HepG2 (cell line): Measurements from ENCODE around the gene HSPA1B. TPM values are rescaled to one million over a fixed set of nuclear protein-coding genes. Genes with fewer than 3 reads are reported as not detected.

Experiments
- DR1 ChIP-seq: sonication (generic); formaldehyde crosslinking; IDR thresholded peaks from 2 replicates; pipeline ENCODE4 v1.8.0; 2021; ENCODE audit warnings: mild to moderate bottlenecking, missing genetic modification reagents, inconsistent platforms
- KAT7 ChIP-seq: IDR thresholded peaks from 2 replicates; pipeline ENCODE4 v1.6.1; 2018; ENCODE audit warnings: borderline replicate concordance, missing compliant biosample characterization
- NPAS2 ChIP-seq: sonication (generic); formaldehyde crosslinking; IDR thresholded peaks from 2 replicates; pipeline ENCODE4 v1.8.0; 2022; ENCODE audit warnings: mild to moderate bottlenecking, missing genetic modification reagents, borderline replicate concordance
- PAWR ChIP-seq: sonication (generic); formaldehyde crosslinking; IDR thresholded peaks from 2 replicates; pipeline ENCODE4 v1.4.0; 2020; ENCODE audit warnings: missing genetic modification reagents, mild to moderate bottlenecking, borderline replicate concordance
- SNRNP70 ChIP-seq: fragments of 200-400 bp; formaldehyde crosslinking; IDR thresholded peaks from 2 replicates; pipeline ENCODE4 v1.6.1; 2017; ENCODE audit warnings: mild to moderate bottlenecking, low read depth, low read length, moderate library complexity
- SRSF1 ChIP-seq: fragments of 200-400 bp; formaldehyde crosslinking; optimal IDR thresholded peaks from 2 replicates; pipeline ENCODE3; 2017; ENCODE audit warnings: mild to moderate bottlenecking, low read depth, low read length, moderate library complexity
- U2AF2 ChIP-seq: fragments of 200-400 bp; formaldehyde crosslinking; IDR thresholded peaks from 2 replicates; pipeline ENCODE4 v1.6.1; 2017; ENCODE audit warnings: low read depth, mild to moderate bottlenecking, low read length
- ZNF24 ChIP-seq: fragments of 450-650 bp; IDR thresholded peaks from 2 replicates; pipeline ENCODE4 v1.6.1; 2017; ENCODE audit warnings: antibody characterized with exemption, mild to moderate bottlenecking
- ZNF382 ChIP-seq: sonication (generic); formaldehyde crosslinking; IDR thresholded peaks from 2 replicates; pipeline ENCODE4 v1.5.0; 2020; ENCODE audit warnings: missing genetic modification reagents, mild to moderate bottlenecking, borderline replicate concordance
- ZNF761 ChIP-seq: sonication (generic); formaldehyde crosslinking; conservative IDR thresholded peaks from 2 replicates; pipeline ENCODE4 v1.4.0; 2020; ENCODE audit warnings: mild to moderate bottlenecking, missing genetic modification reagents
- ZNF891 ChIP-seq: sonication (generic); formaldehyde crosslinking; IDR thresholded peaks from 2 replicates; pipeline ENCODE4 v1.5.0; 2020; ENCODE audit warnings: mild to moderate bottlenecking, missing genetic modification reagents
- polyA plus RNA-seq, 8 experiments: library from polyadenylated mRNA; depleted of rRNA in 3 of 8; stranded (reverse) in 7 of 8; unstranded in 1 of 8; fragments of >200 nt; fragmentation: Illumina TruSeq in 4 of 8; extraction: Trizol in 4 of 8; gene quantifications; 2 replicates each; pipeline versions ENCODE4 v1.2.1 to v1.2.3, GENCODE V29; 2011 to 2016; ENCODE audit warnings: low read depth in 4 of 8, missing spikeins in 1 of 8, mixed read lengths in 1 of 8; ENCODE audit not compliant: insufficient read depth in 1 of 8
- total RNA-seq, 5 experiments: library from RNA; depleted of rRNA; stranded (reverse); fragments of >200 nt; fragmentation: Illumina TruSeq; extraction: Trizol; gene quantifications; 2 replicates each; pipeline ENCODE4 v1.2.3, GENCODE V29; 2016; ENCODE audit warnings: low read depth in 1 of 5
- TF ChIP-seq, protein P1 (sequence below): sonication (generic); formaldehyde crosslinking; IDR thresholded peaks from 2 replicates; pipeline ENCODE4 v1.4.0; 2020; ENCODE audit warnings: missing genetic modification reagents
- TF ChIP-seq, protein P2 (sequence below): IDR thresholded peaks from 2 replicates; pipeline ENCODE4 v1.6.1; 2016
- TF ChIP-seq, protein P3 (sequence below): sonication (generic); formaldehyde crosslinking; IDR thresholded peaks from 2 replicates; pipeline ENCODE4 v1.4.0; 2020; ENCODE audit warnings: low read depth, mild to moderate bottlenecking, missing genetic modification reagents
- TF ChIP-seq, protein P4 (sequence below): sonication (generic); formaldehyde crosslinking; IDR thresholded peaks from 2 replicates; pipeline ENCODE4 v1.8.0; 2023; ENCODE audit warnings: mild to moderate bottlenecking, missing genetic modification reagents
- TF ChIP-seq, protein P5 (sequence below): sonication (generic); formaldehyde crosslinking; conservative IDR thresholded peaks from 2 replicates; pipeline ENCODE4 v1.8.1; 2023; ENCODE audit warnings: missing genetic modification reagents

Gene HSPA1B
- total and polyA plus RNA-seq, 2 of the 13 experiments (the other 11 are each of a cell fraction or from before 2014, with no cell fraction given) = 26.0 to 186 TPM

DNA sequence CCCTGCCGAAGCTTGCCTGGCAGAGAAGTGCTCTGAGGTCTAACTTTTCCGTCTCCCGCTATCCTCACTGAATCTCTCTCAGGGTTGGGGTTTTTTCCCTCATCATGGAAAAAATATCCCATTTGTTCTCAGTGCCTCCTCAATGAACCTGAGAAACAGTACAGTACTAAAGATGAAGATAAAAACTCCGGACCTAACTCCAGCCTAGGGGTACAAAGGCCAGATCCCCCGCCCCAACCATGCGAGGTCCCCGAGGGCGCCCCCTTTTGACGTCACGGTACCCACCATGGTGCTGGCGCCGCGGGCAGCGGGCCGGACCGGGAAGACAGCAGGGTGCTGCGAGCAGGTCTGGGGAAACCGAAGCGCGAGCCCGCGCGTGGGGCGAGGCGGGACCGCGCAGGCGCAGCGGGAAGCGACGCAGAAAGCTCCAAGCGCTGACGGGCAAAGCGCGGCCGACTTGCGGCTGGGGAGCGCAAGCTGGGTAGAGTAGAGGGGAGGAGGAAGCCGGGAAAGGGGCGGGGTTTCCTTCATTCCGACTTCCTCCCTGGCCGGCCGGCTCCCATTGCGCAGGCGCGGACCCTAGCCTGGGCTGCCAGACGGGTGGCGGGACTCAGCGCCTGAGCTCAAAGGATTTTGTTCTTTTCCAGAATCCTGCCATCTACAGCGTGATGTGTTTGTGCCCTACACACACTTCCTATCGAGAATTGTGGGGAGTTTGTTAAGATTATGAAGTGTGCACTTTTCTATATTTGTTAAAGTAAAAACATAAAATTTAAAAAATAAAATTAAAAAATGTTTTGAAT, 20.9 kb upstream of the HSPA1B start, which contains the start of gene LSM2 (continued):
- TF ChIP-seq, protein P1, sequence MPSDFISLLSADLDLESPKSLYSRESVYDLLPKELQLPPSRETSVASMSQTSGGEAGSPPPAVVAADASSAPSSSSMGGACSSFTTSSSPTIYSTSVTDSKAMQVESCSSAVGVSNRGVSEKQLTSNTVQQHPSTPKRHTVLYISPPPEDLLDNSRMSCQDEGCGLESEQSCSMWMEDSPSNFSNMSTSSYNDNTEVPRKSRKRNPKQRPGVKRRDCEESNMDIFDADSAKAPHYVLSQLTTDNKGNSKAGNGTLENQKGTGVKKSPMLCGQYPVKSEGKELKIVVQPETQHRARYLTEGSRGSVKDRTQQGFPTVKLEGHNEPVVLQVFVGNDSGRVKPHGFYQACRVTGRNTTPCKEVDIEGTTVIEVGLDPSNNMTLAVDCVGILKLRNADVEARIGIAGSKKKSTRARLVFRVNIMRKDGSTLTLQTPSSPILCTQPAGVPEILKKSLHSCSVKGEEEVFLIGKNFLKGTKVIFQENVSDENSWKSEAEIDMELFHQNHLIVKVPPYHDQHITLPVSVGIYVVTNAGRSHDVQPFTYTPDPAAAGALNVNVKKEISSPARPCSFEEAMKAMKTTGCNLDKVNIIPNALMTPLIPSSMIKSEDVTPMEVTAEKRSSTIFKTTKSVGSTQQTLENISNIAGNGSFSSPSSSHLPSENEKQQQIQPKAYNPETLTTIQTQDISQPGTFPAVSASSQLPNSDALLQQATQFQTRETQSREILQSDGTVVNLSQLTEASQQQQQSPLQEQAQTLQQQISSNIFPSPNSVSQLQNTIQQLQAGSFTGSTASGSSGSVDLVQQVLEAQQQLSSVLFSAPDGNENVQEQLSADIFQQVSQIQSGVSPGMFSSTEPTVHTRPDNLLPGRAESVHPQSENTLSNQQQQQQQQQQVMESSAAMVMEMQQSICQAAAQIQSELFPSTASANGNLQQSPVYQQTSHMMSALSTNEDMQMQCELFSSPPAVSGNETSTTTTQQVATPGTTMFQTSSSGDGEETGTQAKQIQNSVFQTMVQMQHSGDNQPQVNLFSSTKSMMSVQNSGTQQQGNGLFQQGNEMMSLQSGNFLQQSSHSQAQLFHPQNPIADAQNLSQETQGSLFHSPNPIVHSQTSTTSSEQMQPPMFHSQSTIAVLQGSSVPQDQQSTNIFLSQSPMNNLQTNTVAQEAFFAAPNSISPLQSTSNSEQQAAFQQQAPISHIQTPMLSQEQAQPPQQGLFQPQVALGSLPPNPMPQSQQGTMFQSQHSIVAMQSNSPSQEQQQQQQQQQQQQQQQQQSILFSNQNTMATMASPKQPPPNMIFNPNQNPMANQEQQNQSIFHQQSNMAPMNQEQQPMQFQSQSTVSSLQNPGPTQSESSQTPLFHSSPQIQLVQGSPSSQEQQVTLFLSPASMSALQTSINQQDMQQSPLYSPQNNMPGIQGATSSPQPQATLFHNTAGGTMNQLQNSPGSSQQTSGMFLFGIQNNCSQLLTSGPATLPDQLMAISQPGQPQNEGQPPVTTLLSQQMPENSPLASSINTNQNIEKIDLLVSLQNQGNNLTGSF (CRISPR knock-in tag) = no peak
- TF ChIP-seq U2AF2 (0 out of 2 replicates have a peak, but pooled peaks have one; percentile 52), NPAS2 (CRISPR knock-in tag) (no peak), ZNF382 (no peak), SNRNP70 (no peak), PAWR (peak; percentile 93; the same call in 1 of the 2 replicates), ZNF24 (peak; percentile 33; the same call in 1 of the 2 replicates), DR1 (CRISPR knock-in tag) (peak; percentile 95), KAT7 (CRISPR knock-in tag) (peak; percentile 95; the same call in 1 of the 2 replicates), SRSF1 (peak; percentile 62), ZNF891 (CRISPR knock-in tag) (peak; percentile 93), ZNF761 (CRISPR knock-in tag) (peak; percentile 91)
- TF ChIP-seq, protein P2, sequence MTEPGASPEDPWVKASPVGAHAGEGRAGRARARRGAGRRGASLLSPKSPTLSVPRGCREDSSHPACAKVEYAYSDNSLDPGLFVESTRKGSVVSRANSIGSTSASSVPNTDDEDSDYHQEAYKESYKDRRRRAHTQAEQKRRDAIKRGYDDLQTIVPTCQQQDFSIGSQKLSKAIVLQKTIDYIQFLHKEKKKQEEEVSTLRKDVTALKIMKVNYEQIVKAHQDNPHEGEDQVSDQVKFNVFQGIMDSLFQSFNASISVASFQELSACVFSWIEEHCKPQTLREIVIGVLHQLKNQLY (CRISPR knock-in tag) = peak; percentile 49; the same call in 1 of the 2 replicates
- TF ChIP-seq, protein P3, sequence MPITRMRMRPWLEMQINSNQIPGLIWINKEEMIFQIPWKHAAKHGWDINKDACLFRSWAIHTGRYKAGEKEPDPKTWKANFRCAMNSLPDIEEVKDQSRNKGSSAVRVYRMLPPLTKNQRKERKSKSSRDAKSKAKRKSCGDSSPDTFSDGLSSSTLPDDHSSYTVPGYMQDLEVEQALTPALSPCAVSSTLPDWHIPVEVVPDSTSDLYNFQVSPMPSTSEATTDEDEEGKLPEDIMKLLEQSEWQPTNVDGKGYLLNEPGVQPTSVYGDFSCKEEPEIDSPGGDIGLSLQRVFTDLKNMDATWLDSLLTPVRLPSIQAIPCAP (CRISPR knock-in tag) = 0 out of 2 replicates have a peak, but pooled peaks have one; percentile 69
- TF ChIP-seq, protein P4, sequence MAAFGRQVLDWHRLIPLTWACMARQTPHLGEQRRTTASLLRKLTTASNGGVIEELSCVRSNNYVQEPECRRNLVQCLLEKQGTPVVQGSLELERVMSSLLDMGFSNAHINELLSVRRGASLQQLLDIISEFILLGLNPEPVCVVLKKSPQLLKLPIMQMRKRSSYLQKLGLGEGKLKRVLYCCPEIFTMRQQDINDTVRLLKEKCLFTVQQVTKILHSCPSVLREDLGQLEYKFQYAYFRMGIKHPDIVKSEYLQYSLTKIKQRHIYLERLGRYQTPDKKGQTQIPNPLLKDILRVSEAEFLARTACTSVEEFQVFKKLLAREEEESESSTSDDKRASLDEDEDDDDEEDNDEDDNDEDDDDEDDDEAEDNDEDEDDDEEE (CRISPR knock-in tag) = peak; percentile 66
- TF ChIP-seq, protein P5, sequence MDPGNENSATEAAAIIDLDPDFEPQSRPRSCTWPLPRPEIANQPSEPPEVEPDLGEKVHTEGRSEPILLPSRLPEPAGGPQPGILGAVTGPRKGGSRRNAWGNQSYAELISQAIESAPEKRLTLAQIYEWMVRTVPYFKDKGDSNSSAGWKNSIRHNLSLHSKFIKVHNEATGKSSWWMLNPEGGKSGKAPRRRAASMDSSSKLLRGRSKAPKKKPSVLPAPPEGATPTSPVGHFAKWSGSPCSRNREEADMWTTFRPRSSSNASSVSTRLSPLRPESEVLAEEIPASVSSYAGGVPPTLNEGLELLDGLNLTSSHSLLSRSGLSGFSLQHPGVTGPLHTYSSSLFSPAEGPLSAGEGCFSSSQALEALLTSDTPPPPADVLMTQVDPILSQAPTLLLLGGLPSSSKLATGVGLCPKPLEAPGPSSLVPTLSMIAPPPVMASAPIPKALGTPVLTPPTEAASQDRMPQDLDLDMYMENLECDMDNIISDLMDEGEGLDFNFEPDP (CRISPR knock-in tag) = no peak
